ENCODE measurements around the gene DIPK2A. TPM values are rescaled to one million over a fixed set of nuclear protein-coding genes. Genes with fewer than 3 reads are reported as not detected.

The DIPK2A gene
- total RNA-seq, 1 experiment from 2014 or later: 22.0 TPM

- WGBS (ENCODE audit: extremely low coverage, insufficient read length, low lambda C conversion rate): no CpG with 5 or more reads among the region's 6 CpGs
- Histone ChIP-seq H2BK20ac (ENCODE audit: low read depth, low read length, poor library complexity, severe bottlenecking) (no peak overlapping the region), H3K79me2 (ENCODE audit: insufficient read depth, low read length) (no peaks in the 10 kb centered on the region), H3K23ac (ENCODE audit: insufficient read length, low read depth, low read length) (no peak overlapping the region), H3K4ac (ENCODE audit: low read depth, low read length) (no peak overlapping the region), H3K9me3 (ENCODE audit: control insufficient read depth, low read depth, low read length) (no peaks in the 10 kb centered on the region), H4K5ac (ENCODE audit: insufficient read length, low read depth, low read length) (no peak overlapping the region), H3K4me1 (ENCODE audit: insufficient read depth, low read length) (peaks cover 2% of the 10 kb centered on the region; the same call in 1 of the 2 replicates), H3K56ac (ENCODE audit: insufficient read length, low read depth, low read length) (no peak overlapping the region), H2BK15ac (ENCODE audit: low read depth, low read length) (no peak overlapping the region), H3K79me1 (ENCODE audit: insufficient read depth, low read depth, low read length, poor library complexity, severe bottlenecking) (no peaks in the 10 kb centered on the region), H3T11ph (ENCODE audit: low read length) (no peak overlapping the region), H3K18ac (ENCODE audit: insufficient read length, low read depth, low read length) (no peak overlapping the region), H4K20me1 (ENCODE audit: control insufficient read depth, insufficient read depth, insufficient read length) (no peaks in the 10 kb centered on the region), H2AK5ac (ENCODE audit: insufficient read length, low read length) (no peak overlapping the region), H3K27me3 (ENCODE audit: insufficient read depth, low read length) (no peaks in the 10 kb centered on the region), H3K23me2 (ENCODE audit: insufficient read length, low read depth, low read length, poor library complexity, severe bottlenecking) (no peaks in the 10 kb centered on the region), H2BK120ac (ENCODE audit: low read depth, low read length, poor library complexity, severe bottlenecking) (no peak overlapping the region), H2BK12ac (ENCODE audit: insufficient read length, low read depth, low read length) (no peak overlapping the region), H3K27ac (ENCODE audit: insufficient read length, low read depth, low read length) (no peak overlapping the region), H3K9ac (ENCODE audit: extremely low read depth, insufficient read length, low read length) (no peak overlapping the region), H4K8ac (replicated peaks; ENCODE audit: insufficient read length, low read depth, low read length) (no peak overlapping the region), H4K91ac (ENCODE audit: insufficient read length, low read depth, low read length) (no peak overlapping the region), H2BK5ac (ENCODE audit: insufficient read length, low read length) (no peak overlapping the region), H2AFZ (ENCODE audit: low read length) (no peak overlapping the region), H3K14ac (ENCODE audit: insufficient read depth, low read length) (no peak overlapping the region), H3K4me2 (ENCODE audit: insufficient read depth, insufficient read length, low read length) (no peak overlapping the region)
- H3K4me1 Mint-ChIP-seq: peaks cover 6 to 11% of the 10 kb centered on the region in 2 experiments; a peak in 3 of 4 replicates
- H3K4me3 Mint-ChIP-seq: no peak overlapping the region
- no peak overlapping the region; a peak in 1 of 7 replicates for H3K27ac Mint-ChIP-seq
- DNase-seq: no peak
- H3K36me3 Mint-ChIP-seq (ENCODE audit: insufficient read depth in 1 of 3, low read depth in 3 of 3): peaks cover 0 to 16% (median 6%) of the 10 kb centered on the region in 3 experiments; a peak in 5 of 7 replicates
- TF ChIP-seq CTCF (conservative IDR thresholded peaks at IDR 0.05): no peak
- H3K27me3 Mint-ChIP-seq (ENCODE audit: low read depth): no peaks in the 10 kb centered on the region
- peaks cover 6 to 9% of the 10 kb centered on the region in 2 experiments; a peak in 4 of 5 replicates for H3K9me3 Mint-ChIP-seq
Measured at GRCh38 chr3:143963946-143964345, 7.7 kb upstream of the DIPK2A start.

All from H9 (cell line).